HL-60 (cell line): Measurements from ENCODE around the gene CREBBP.
A peak's percentile ranks its signal among the peaks of the same experiment; 100 is the strongest.

Source experiments
- DNase-seq, 2 experiments: peaks; one replicate each; pipeline ENCODE4 v3.0.0-alpha.2; 2010 to 2020; ENCODE audit warnings: low read depth in 1 of 2, low spot score in 1 of 2
- H3K27ac ChIP-seq: fragments of 250-450 bp; sonication (Bioruptor Pico); replicated peaks from 2 replicates; pipeline ENCODE4 v1.5.1; 2020; ENCODE audit warnings: mild to moderate bottlenecking, moderate library complexity
- H3K27me3 ChIP-seq: fragments of 250-450 bp; sonication (Bioruptor Pico); 2 replicates; pipeline ENCODE4 v1.5.1; 2021; ENCODE audit warnings: mild to moderate bottlenecking, moderate library complexity; ENCODE audit not compliant: insufficient read depth, poor library complexity, severe bottlenecking
- H3K4me3 ChIP-seq: replicated peaks from 2 replicates; pipeline ENCODE4 v1.5.1; 2011; ENCODE audit warnings: mild to moderate bottlenecking, control low read depth, low read length; ENCODE audit not compliant: insufficient read depth
- GABPA ChIP-seq: IDR thresholded peaks from 2 replicates; pipeline ENCODE4 v1.6.1; 2012; ENCODE audit warnings: low read depth
- POLR2AphosphoS5 ChIP-seq: IDR thresholded peaks from 2 replicates; pipeline ENCODE4 v1.6.1; 2012; ENCODE audit warnings: low read depth
- SPI1 ChIP-seq: IDR thresholded peaks from 2 replicates; pipeline ENCODE4 v1.6.1; 2012; ENCODE audit warnings: low read depth, mild to moderate bottlenecking, borderline replicate concordance
- TF ChIP-seq, protein P1 (sequence below): IDR thresholded peaks from 2 replicates; pipeline ENCODE4 v1.6.1; 2012; ENCODE audit warnings: low read depth; ENCODE audit not compliant: insufficient replicate concordance
- TF ChIP-seq, protein P2 (sequence below): IDR thresholded peaks from one replicate; pipeline ENCODE4 v1.5.1; 2011; ENCODE audit warnings: low read length, control low read depth, inconsistent platforms; ENCODE audit not compliant: insufficient read depth

Gene CREBBP

GRCh38 chr16:3691761-3692160, 188.8 kb downstream of the CREBBP start:
- TF ChIP-seq GABPA (no peak), SPI1 (no peak), POLR2AphosphoS5 (no peak)
- TF ChIP-seq, protein P1, sequence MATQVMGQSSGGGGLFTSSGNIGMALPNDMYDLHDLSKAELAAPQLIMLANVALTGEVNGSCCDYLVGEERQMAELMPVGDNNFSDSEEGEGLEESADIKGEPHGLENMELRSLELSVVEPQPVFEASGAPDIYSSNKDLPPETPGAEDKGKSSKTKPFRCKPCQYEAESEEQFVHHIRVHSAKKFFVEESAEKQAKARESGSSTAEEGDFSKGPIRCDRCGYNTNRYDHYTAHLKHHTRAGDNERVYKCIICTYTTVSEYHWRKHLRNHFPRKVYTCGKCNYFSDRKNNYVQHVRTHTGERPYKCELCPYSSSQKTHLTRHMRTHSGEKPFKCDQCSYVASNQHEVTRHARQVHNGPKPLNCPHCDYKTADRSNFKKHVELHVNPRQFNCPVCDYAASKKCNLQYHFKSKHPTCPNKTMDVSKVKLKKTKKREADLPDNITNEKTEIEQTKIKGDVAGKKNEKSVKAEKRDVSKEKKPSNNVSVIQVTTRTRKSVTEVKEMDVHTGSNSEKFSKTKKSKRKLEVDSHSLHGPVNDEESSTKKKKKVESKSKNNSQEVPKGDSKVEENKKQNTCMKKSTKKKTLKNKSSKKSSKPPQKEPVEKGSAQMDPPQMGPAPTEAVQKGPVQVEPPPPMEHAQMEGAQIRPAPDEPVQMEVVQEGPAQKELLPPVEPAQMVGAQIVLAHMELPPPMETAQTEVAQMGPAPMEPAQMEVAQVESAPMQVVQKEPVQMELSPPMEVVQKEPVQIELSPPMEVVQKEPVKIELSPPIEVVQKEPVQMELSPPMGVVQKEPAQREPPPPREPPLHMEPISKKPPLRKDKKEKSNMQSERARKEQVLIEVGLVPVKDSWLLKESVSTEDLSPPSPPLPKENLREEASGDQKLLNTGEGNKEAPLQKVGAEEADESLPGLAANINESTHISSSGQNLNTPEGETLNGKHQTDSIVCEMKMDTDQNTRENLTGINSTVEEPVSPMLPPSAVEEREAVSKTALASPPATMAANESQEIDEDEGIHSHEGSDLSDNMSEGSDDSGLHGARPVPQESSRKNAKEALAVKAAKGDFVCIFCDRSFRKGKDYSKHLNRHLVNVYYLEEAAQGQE, result no peak
- TF ChIP-seq, protein P2, sequence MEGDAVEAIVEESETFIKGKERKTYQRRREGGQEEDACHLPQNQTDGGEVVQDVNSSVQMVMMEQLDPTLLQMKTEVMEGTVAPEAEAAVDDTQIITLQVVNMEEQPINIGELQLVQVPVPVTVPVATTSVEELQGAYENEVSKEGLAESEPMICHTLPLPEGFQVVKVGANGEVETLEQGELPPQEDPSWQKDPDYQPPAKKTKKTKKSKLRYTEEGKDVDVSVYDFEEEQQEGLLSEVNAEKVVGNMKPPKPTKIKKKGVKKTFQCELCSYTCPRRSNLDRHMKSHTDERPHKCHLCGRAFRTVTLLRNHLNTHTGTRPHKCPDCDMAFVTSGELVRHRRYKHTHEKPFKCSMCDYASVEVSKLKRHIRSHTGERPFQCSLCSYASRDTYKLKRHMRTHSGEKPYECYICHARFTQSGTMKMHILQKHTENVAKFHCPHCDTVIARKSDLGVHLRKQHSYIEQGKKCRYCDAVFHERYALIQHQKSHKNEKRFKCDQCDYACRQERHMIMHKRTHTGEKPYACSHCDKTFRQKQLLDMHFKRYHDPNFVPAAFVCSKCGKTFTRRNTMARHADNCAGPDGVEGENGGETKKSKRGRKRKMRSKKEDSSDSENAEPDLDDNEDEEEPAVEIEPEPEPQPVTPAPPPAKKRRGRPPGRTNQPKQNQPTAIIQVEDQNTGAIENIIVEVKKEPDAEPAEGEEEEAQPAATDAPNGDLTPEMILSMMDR, result no peak
- no peaks in the 10 kb centered on the region for H3K27me3 ChIP-seq
- no peak overlapping the region for H3K4me3 ChIP-seq
- no peak overlapping the region for H3K27ac ChIP-seq
- DNase-seq, result no peak

DNA sequence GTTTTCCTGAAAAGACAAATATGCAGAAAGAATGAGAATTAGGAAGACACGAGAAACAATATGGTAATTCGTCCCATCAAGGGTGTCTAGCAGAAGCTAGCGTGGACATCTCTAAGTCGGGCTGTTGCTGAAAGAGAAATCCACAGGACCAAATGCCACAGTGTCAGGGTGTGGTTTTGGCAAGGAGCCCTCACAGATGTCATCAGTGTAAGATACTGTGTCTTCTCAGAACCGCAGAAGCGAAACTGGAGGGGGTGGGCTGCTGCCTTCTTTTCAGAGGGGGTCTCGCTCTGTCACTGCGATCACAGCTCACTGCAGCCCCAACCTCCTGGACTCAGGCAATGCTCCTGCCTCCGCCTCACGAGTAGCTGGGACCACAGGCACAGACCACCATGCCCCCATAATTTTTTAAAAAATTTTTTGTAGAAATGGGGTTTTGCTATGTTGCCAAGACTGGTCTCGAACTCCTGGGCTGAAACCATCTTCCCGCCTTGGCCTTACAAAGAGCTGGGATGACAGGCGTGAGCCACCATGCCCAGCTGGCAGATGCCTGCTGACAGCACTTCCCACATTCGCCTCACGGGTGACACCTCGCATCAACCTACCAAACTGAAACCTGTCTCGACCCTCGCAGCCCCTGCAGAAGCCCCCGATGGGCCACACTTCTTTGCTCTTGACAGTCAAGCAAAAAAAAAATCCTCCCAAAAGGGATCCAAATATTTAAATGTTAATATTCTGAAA, 189.4 kb downstream of the CREBBP start:
- Histone ChIP-seq H3K4me3 (no peak overlapping the region), H3K27me3 (no peaks in the 10 kb centered on the region), H3K27ac (no peak overlapping the region)
- no peak for DNase-seq
- TF ChIP-seq, protein P2, result no peak
- no peak for TF ChIP-seq SPI1
- 0 out of 2 replicates have a peak, but pooled peaks have one; percentile 5 for TF ChIP-seq POLR2AphosphoS5

GRCh38 chr16:3690470-3690928, 190.0 kb downstream of the CREBBP start:
- TF ChIP-seq GABPA (no peak), POLR2AphosphoS5 (0 out of 2 replicates have a peak, but pooled peaks have one; percentile 5)
- TF ChIP-seq, protein P2, result peak; percentile 95
- Histone ChIP-seq H3K27me3 (no peaks in the 10 kb centered on the region), H3K27ac (no peak overlapping the region), H3K4me3 (no peak overlapping the region)
- peak; percentile 30 to 79 for DNase-seq

DNA sequence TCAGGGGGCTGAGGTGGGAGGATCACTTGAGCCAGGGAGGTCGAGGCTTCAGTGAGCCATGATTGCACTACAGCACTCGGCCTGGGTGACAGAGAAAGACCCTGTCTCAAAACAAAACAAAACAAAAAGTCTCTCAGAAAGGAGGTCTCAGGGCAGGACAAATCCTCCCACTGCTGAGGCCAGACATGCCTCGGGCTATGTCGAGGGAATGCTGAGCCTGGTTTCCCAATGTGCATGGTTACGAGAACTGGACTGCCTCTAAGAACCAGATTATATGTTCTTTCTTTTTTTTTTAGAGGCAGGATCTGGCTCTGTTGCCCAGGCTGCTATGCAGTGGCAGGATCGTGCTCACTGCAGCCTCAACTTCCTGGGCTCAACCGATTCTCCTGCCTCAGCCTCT, 190.8 kb downstream of the CREBBP start:
- TF ChIP-seq, protein P2, result no peak
- TF ChIP-seq SPI1, result no peak
- no peak for TF ChIP-seq POLR2AphosphoS5
- no peak for TF ChIP-seq GABPA
- TF ChIP-seq, protein P1, result no peak
- Histone ChIP-seq H3K27ac (no peak overlapping the region), H3K27me3 (no peaks in the 10 kb centered on the region), H3K4me3 (no peak overlapping the region)
- no peak for DNase-seq
